PFSK-1 (cell line): ENCODE results near the gene GAS2L2.

Source experiments
- FOXP2 ChIP-seq: optimal IDR thresholded peaks from 2 replicates; pipeline ENCODE3; 2011; ENCODE audit warnings: borderline replicate concordance, control low read depth, inconsistent platforms; ENCODE audit not compliant: insufficient read depth; ENCODE audit errors: extremely low read length, extremely low read depth
- POLR2AphosphoS5 ChIP-seq: IDR thresholded peaks from 2 replicates; pipeline ENCODE4 v1.6.1; 2012; ENCODE audit warnings: low read depth, mild to moderate bottlenecking, control low read depth, low read length, moderate library complexity
- SIN3A ChIP-seq: IDR thresholded peaks from 2 replicates; pipeline ENCODE4 v1.6.1; 2012; ENCODE audit warnings: mild to moderate bottlenecking, low read length, moderate library complexity, borderline replicate concordance; ENCODE audit not compliant: insufficient read depth
- TAF1 ChIP-seq: IDR thresholded peaks from 2 replicates; pipeline ENCODE4 v1.6.1; 2012; ENCODE audit warnings: low read length, control low read depth, borderline replicate concordance; ENCODE audit not compliant: insufficient read depth
- TF ChIP-seq, protein P1 (sequence below), 2 experiments: IDR thresholded peaks; 2 replicates each; pipeline versions ENCODE4 v1.6.1 to v1.8.0; 2011 to 2012; ENCODE audit warnings: low read depth in 2 of 2, low read length in 2 of 2, control low read depth in 1 of 2, inconsistent platforms in 1 of 2, mild to moderate bottlenecking in 1 of 2, moderate library complexity in 1 of 2; ENCODE audit not compliant: insufficient read depth in 1 of 2

GAS2L2 gene

GRCh38 chr17:35747540-35748017 is 5.5 kb downstream of the GAS2L2 start:
- TF ChIP-seq, protein P1, sequence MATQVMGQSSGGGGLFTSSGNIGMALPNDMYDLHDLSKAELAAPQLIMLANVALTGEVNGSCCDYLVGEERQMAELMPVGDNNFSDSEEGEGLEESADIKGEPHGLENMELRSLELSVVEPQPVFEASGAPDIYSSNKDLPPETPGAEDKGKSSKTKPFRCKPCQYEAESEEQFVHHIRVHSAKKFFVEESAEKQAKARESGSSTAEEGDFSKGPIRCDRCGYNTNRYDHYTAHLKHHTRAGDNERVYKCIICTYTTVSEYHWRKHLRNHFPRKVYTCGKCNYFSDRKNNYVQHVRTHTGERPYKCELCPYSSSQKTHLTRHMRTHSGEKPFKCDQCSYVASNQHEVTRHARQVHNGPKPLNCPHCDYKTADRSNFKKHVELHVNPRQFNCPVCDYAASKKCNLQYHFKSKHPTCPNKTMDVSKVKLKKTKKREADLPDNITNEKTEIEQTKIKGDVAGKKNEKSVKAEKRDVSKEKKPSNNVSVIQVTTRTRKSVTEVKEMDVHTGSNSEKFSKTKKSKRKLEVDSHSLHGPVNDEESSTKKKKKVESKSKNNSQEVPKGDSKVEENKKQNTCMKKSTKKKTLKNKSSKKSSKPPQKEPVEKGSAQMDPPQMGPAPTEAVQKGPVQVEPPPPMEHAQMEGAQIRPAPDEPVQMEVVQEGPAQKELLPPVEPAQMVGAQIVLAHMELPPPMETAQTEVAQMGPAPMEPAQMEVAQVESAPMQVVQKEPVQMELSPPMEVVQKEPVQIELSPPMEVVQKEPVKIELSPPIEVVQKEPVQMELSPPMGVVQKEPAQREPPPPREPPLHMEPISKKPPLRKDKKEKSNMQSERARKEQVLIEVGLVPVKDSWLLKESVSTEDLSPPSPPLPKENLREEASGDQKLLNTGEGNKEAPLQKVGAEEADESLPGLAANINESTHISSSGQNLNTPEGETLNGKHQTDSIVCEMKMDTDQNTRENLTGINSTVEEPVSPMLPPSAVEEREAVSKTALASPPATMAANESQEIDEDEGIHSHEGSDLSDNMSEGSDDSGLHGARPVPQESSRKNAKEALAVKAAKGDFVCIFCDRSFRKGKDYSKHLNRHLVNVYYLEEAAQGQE (IDR thresholded peaks at IDR 0.05; ENCODE audit: insufficient read depth in 1 of 2, low read depth in 2 of 2, low read length in 2 of 2): 0 out of 4 replicates have a peak, but pooled peaks of 1 of the 2 experiments have one; percentile 36
- TF ChIP-seq FOXP2 (peak; percentile 21), TAF1 (no peak)

DNA sequence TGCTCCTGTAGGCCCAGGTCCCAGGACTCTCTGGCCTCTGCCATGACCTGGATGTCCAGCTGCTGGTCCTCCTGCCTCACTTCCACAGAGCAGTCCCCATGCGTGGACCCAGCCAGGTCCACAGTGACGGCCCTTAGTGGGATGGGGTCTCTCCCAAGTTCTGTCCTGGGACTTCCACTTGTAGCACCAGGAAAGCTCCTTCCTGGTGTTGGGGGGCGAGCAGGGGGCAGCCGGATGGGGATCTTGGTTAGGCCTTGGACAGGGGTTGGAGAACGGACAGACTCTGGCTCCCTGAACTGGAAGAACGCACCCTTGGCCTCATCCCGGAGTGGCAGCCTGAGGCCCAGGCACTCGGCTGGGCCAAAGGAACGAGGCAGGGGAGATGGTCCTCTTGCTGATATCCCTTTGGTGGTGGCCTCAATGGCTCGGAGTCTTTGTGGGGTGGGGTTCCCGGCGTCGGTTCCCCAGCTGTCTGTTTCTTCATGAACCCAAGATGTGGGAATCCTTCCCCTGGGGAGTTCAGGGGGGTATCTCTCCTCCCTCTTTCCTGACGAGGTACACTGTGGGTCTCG is 7.2 kb downstream of the GAS2L2 start:
- TF ChIP-seq, protein P1 (IDR thresholded peaks at IDR 0.05; ENCODE audit: insufficient read depth in 1 of 2, low read depth in 2 of 2, low read length in 2 of 2): no peak
- TF ChIP-seq SIN3A (no peak), POLR2AphosphoS5 (no peak), TAF1 (no peak), FOXP2 (no peak)

GRCh38 chr17:35745246-35745645 is 7.8 kb downstream of the GAS2L2 start:
- no peak for TF ChIP-seq TAF1
- no peak for TF ChIP-seq FOXP2
- no peak for TF ChIP-seq POLR2AphosphoS5
- no peak for TF ChIP-seq SIN3A
- TF ChIP-seq, protein P1 (IDR thresholded peaks at IDR 0.05; ENCODE audit: insufficient read depth in 1 of 2, low read depth in 2 of 2, low read length in 2 of 2): no peak

- TF ChIP-seq POLR2AphosphoS5 (no peak), SIN3A (no peak)
- TF ChIP-seq, protein P1 (IDR thresholded peaks at IDR 0.05; ENCODE audit: insufficient read depth in 1 of 2, low read depth in 2 of 2, low read length in 2 of 2): 0 out of 4 replicates have a peak, but pooled peaks of 1 of the 2 experiments have one; percentile 2
Measured at GRCh38 chr17:35744830-35745229, 8.2 kb downstream of the GAS2L2 start.

DNA sequence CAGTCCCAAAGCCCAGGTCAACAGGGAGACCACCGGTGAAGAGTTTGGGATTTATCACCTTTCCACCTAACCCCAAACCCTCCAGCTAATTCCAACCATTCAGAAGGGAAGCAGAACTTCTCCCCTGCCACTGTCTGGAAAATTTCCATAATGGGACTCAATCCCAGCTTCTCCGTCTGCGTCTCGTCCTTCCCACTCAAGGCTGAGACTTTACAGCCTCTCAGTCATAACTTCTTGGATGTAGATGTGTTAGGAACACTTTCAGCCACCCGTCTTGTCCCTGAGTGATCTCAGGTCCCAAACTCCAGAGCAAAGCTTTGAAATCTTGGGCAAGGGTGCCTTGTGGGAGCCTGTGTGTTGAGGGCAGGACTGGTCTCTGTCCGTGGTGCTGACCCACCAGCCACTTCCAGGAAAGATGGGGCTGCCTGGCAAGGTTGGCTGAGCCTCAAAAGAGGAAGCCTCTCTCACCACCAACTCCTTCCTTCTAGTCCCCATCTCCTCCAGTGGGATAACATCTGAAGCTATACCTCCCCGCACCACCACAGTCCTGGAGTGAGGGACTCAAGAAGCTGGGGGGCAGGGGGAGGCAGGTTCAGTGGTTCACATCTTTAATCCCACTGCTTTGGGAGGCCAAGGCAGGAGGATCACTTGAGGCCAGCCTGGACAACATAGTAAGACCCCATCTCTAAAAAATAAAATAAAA is 9.3 kb downstream of the GAS2L2 start:
- TF ChIP-seq POLR2AphosphoS5: no peak
- TF ChIP-seq, protein P1 (IDR thresholded peaks at IDR 0.05; ENCODE audit: insufficient read depth in 1 of 2, low read depth in 2 of 2, low read length in 2 of 2): peak; percentile 95 to 97
- TF ChIP-seq FOXP2: no peak
- TF ChIP-seq SIN3A: 0 out of 2 replicates have a peak, but pooled peaks have one; percentile 26
